Liver (tissue), 9 donors: ENCODE data around the gene SEMA4B. TPM values are rescaled to one million over a fixed set of nuclear protein-coding genes. Genes with fewer than 3 reads are reported as not detected.
"Not testable (repeated sequence)": the region's sequence is repeated elsewhere in the genome, so short reads cannot be mapped to it uniquely, and the experiment has no call there.

ENCODE experiments used
- DNase-seq: peaks from one replicate; pipeline ENCODE4 v3.0.0-alpha.2; 2017; ENCODE audit warnings: low spot score
- H3K27ac ChIP-seq, 2 donors: one replicate each; pipeline ENCODE4 v1.7.0; 2013; ENCODE audit warnings: inconsistent platforms in 2 of 2, low read length in 2 of 2, control low read depth in 1 of 2, low read depth in 1 of 2, mild to moderate bottlenecking in 1 of 2
- H3K27me3 ChIP-seq, 4 donors: one replicate each; pipeline versions ENCODE4 v1.6.1 to v1.7.0; 2013; ENCODE audit warnings: low read length in 3 of 4, inconsistent platforms in 1 of 4, mild to moderate bottlenecking in 1 of 4, moderate library complexity in 1 of 4; ENCODE audit not compliant: control insufficient read depth in 4 of 4, insufficient read depth in 4 of 4
- H3K36me3 ChIP-seq, 4 donors: one replicate each; pipeline versions ENCODE4 v1.6.1 to v1.7.0; 2013; ENCODE audit warnings: low read length in 3 of 4, mild to moderate bottlenecking in 3 of 4, low read depth in 1 of 4, moderate library complexity in 1 of 4; ENCODE audit not compliant: control insufficient read depth in 4 of 4, insufficient read depth in 3 of 4
- H3K4me1 ChIP-seq, 4 donors: one replicate each; pipeline versions ENCODE4 v1.6.1 to v1.7.0; 2013; ENCODE audit warnings: low read length in 3 of 4, mild to moderate bottlenecking in 3 of 4, moderate library complexity in 1 of 4; ENCODE audit not compliant: control insufficient read depth in 4 of 4, insufficient read depth in 4 of 4
- H3K4me3 ChIP-seq, 3 donors: one replicate each; pipeline versions ENCODE4 v1.6.1 to v1.7.0; 2013; ENCODE audit warnings: low read length in 3 of 3, control low read depth in 1 of 3, low read depth in 1 of 3, mild to moderate bottlenecking in 1 of 3
- H3K9ac ChIP-seq, 2 donors: one replicate each; pipeline ENCODE4 v1.7.0; 2013; ENCODE audit warnings: low read length in 2 of 2, mild to moderate bottlenecking in 2 of 2, moderate library complexity in 2 of 2, control low read depth in 1 of 2, low read depth in 1 of 2
- H3K9me3 ChIP-seq, 4 donors: one replicate each; pipeline versions ENCODE4 v1.6.1 to v1.7.0; 2013; ENCODE audit warnings: low read length in 3 of 4; ENCODE audit not compliant: control insufficient read depth in 4 of 4
- ATF3 ChIP-seq: IDR thresholded peaks from 2 replicates; pipeline ENCODE4 v1.6.1; 2016; ENCODE audit warnings: antibody characterized with exemption
- CTCF ChIP-seq: fragments of 150-350 bp; IDR thresholded peaks from 2 replicates; pipeline ENCODE4 v1.5.1; 2017; ENCODE audit warnings: improper control_type of control experiment, low read depth, low read length; ENCODE audit not compliant: missing input control
- EGR1 ChIP-seq, 2 donors: IDR thresholded peaks; 2 replicates each; pipeline ENCODE4 v1.6.1; 2016 to 2018; ENCODE audit warnings: antibody characterized with exemption in 2 of 2, low read depth in 2 of 2
- FOXA2 ChIP-seq: IDR thresholded peaks from 2 replicates; pipeline ENCODE4 v1.6.1; 2016; ENCODE audit warnings: antibody characterized with exemption
- GABPA ChIP-seq, 2 donors: IDR thresholded peaks in 1 of 2; conservative IDR thresholded peaks in 1 of 2; 2 replicates each; pipeline ENCODE4 v1.6.1; 2016; ENCODE audit warnings: antibody characterized with exemption in 2 of 2, mild to moderate bottlenecking in 1 of 2, moderate library complexity in 1 of 2
- HNF4A ChIP-seq, 2 donors: conservative IDR thresholded peaks; 2 replicates each; pipeline ENCODE4 v1.6.1; 2016; ENCODE audit warnings: antibody characterized with exemption in 2 of 2, mild to moderate bottlenecking in 2 of 2
- HNF4G ChIP-seq: IDR thresholded peaks from 2 replicates; pipeline ENCODE4 v1.6.1; 2016; ENCODE audit warnings: antibody characterized with exemption
- JUND ChIP-seq, 2 donors: IDR thresholded peaks; 2 replicates each; pipeline ENCODE4 v1.6.1; 2016; ENCODE audit warnings: antibody characterized with exemption in 2 of 2
- MAX ChIP-seq: IDR thresholded peaks from 2 replicates; pipeline ENCODE4 v1.6.1; 2016; ENCODE audit warnings: antibody characterized with exemption
- NR2F2 ChIP-seq: IDR thresholded peaks from 2 replicates; pipeline ENCODE4 v1.6.1; 2016; ENCODE audit warnings: antibody characterized with exemption
- REST ChIP-seq: IDR thresholded peaks from 2 replicates; pipeline ENCODE4 v1.6.1; 2016; ENCODE audit warnings: antibody characterized with exemption, mild to moderate bottlenecking
- RXRA ChIP-seq, 2 donors: IDR thresholded peaks; 2 replicates each; pipeline ENCODE4 v1.6.1; 2017 to 2018; ENCODE audit warnings: antibody characterized with exemption in 2 of 2, mild to moderate bottlenecking in 1 of 2
- YY1 ChIP-seq: IDR thresholded peaks from 2 replicates; pipeline ENCODE4 v1.6.1; 2016; ENCODE audit warnings: antibody characterized with exemption, mild to moderate bottlenecking
- WGBS: extraction: QIAGEN DNeasy Blood & Tissue Kit; methylation state at CpG from one replicate; pipeline ENCODE4 v1.1.7; 2013; 5-methylcytosine and 5-hydroxymethylcytosine counted together
- polyA plus RNA-seq, 2 donors: library from polyadenylated mRNA; stranded (reverse) in 1 of 2; unstranded in 1 of 2; fragments of 200-250 nt in 1 of 2; fragments of >200 nt in 1 of 2; fragmentation: Nextera tagmentation in 1 of 2; extraction: Ambion mirVana in 1 of 2; gene quantifications; one replicate each; pipeline versions ENCODE4 v1.2.1 to v1.2.3, GENCODE V29; 2013 to 2015
- total RNA-seq, 2 donors: library from RNA; depleted of rRNA; stranded (reverse); fragments of >200 nt; gene quantifications; one replicate each; pipeline ENCODE4 v1.2.3, GENCODE V29; 2014
- donor health status: healthy.
- donor health status: healthy.
- donor health status: healthy.
- donor health status: healthy.
- donor health status: healthy.

SEMA4B gene
- total and polyA plus RNA-seq, 4 donors = 14.3 to 52.2 (median 27.0) TPM

- Histone ChIP-seq H3K27ac (peak overlapping the region; percentile 85 to 95), H3K9ac (no peak overlapping the region), H3K4me3 (no peak overlapping the region), H3K36me3 (no peaks in the 10 kb centered on the region), H3K4me1 (peaks cover 13 to 29% (median 22%) of the 10 kb centered on the region in 4 donors), H3K27me3 (no peaks in the 10 kb centered on the region), H3K9me3 (no peaks in the 10 kb centered on the region)
- 52% methylated on average over 4 of the region's 4 CpGs for WGBS
- TF ChIP-seq YY1 (no peak), MAX (no peak), CTCF (no peak), EGR1 (IDR thresholded peaks at IDR 0.05; ENCODE audit: low read depth in 2 of 2) (no peak), RXRA (IDR thresholded peaks at IDR 0.05) (no peak), NR2F2 (no peak)
- no peak for DNase-seq
These were observed 39.2 kb upstream of the SEMA4B start for GRCh38 chr15:90161950-90162361.

GRCh38 chr15:90162956-90163355 is 38.2 kb upstream of the SEMA4B start:
- no peak overlapping the region for H3K4me3 ChIP-seq
- H3K9ac ChIP-seq = no peak overlapping the region
- WGBS = 86% methylated on average over 9 of the region's 9 CpGs
- H3K27ac ChIP-seq = no peak overlapping the region
- peaks cover 13 to 27% (median 22%) of the 10 kb centered on the region in 4 donors for H3K4me1 ChIP-seq
- H3K36me3 ChIP-seq = no peaks in the 10 kb centered on the region
- no peaks in the 10 kb centered on the region for H3K27me3 ChIP-seq
- DNase-seq = no peak
- no peaks in the 10 kb centered on the region for H3K9me3 ChIP-seq
- TF ChIP-seq RXRA (IDR thresholded peaks at IDR 0.05) (no peak), REST (no peak), HNF4G (no peak), NR2F2 (no peak), MAX (no peak), HNF4A (conservative IDR thresholded peaks at IDR 0.05) (no peak), JUND (IDR thresholded peaks at IDR 0.05) (no peak), GABPA (IDR thresholded peaks at IDR 0.05 in 1 of 2, conservative IDR thresholded peaks at IDR 0.05 in 1 of 2) (no peak), ATF3 (no peak), FOXA2 (no peak), EGR1 (IDR thresholded peaks at IDR 0.05; ENCODE audit: low read depth in 2 of 2) (no peak)

- H3K4me3 ChIP-seq, H3K36me3 ChIP-seq, H3K9ac ChIP-seq, H3K9me3 ChIP-seq, DNase-seq, H3K27me3 ChIP-seq: not testable (repeated sequence)
- WGBS = 96% methylated on average over 3 of the region's 3 CpGs
- peak overlapping the region in 1 of 2 donors; percentile 34 for H3K27ac ChIP-seq
- peaks cover 11 to 21% (median 16%) of the 10 kb centered on the region in 4 donors for H3K4me1 ChIP-seq
These were observed 36.9 kb upstream of the SEMA4B start for GRCh38 chr15:90164239-90164638.
